MCF 10A (cell line): ENCODE data around the gene KIF1B. TPM values are rescaled to one million over a fixed set of nuclear protein-coding genes. Genes with fewer than 3 reads are reported as not detected.

Source experiments
- BruUV-seq: library from RNA; stranded (reverse); fragments of 400-500 nt; replicated peaks from 2 replicates; lab custom pipeline; 2021; lab: Mats Ljungman, UMichigan
- CTCF ChIA-PET: fragments of 300-600 bp; sonication (Branson Sonifier 250); formaldehyde crosslinking; extraction: SDS; loops from one replicate; lab custom pipeline; 2021; ENCODE audit warnings: antibody characterized with exemption, inconsistent platforms; lab: Yijun Ruan, JAX
- POLR2A ChIA-PET: fragments of 300-600, 350-650 bp; sonication (Branson Sonifier 250); formaldehyde crosslinking; extraction: SDS; loops from one replicate; lab custom pipeline; 2020; ENCODE audit warnings: antibody characterized with exemption, inconsistent platforms; lab: Yijun Ruan, JAX
- DNase-seq: peaks from one replicate; pipeline ENCODE4 v3.0.0-alpha.2; 2018; ENCODE audit not compliant: unreplicated experiment
- H3K27ac Mint-ChIP-seq: one replicate; pipeline ENCODE4 v1.8.0; 2022; ENCODE audit warnings: mild to moderate bottlenecking, low read depth, mixed read lengths; ENCODE audit not compliant: unreplicated experiment
- H3K27me3 Mint-ChIP-seq: one replicate; pipeline ENCODE4 v1.8.0; 2022; ENCODE audit warnings: mixed read lengths; ENCODE audit not compliant: insufficient read depth, unreplicated experiment
- H3K36me3 Mint-ChIP-seq: one replicate; pipeline ENCODE4 v1.8.0; 2022; ENCODE audit warnings: mild to moderate bottlenecking, moderate library complexity, mixed read lengths; ENCODE audit not compliant: insufficient read depth, unreplicated experiment
- H3K4me1 Mint-ChIP-seq: one replicate; pipeline ENCODE4 v1.8.0; 2022; ENCODE audit warnings: mixed read lengths; ENCODE audit not compliant: insufficient read depth, unreplicated experiment
- H3K4me3 Mint-ChIP-seq: one replicate; pipeline ENCODE4 v1.8.0; 2022; ENCODE audit warnings: mild to moderate bottlenecking, moderate library complexity, mixed read lengths; ENCODE audit not compliant: unreplicated experiment
- H3K9me3 Mint-ChIP-seq: one replicate; pipeline ENCODE4 v1.8.0; 2022; ENCODE audit warnings: mixed read lengths; ENCODE audit not compliant: unreplicated experiment
- CTCF ChIP-seq: fragments of 200-600 bp; IDR thresholded peaks from one replicate; pipeline ENCODE4 v1.8.0; 2022; ENCODE audit warnings: antibody characterized with exemption, mild to moderate bottlenecking; ENCODE audit not compliant: unreplicated experiment
- intact Hi-C: fragments of 100-400 bp; cut with micrococcal nuclease; formaldehyde crosslinking; loops from 2 replicates; pipeline ENCODE4 v1.14.1; 2022
- total RNA-seq: library from RNA; stranded (reverse); gene quantifications from 2 replicates; pipeline ENCODE4 v1.2.3, GENCODE V29; 2022

KIF1B gene
- total RNA-seq, 1 experiment from 2014 or later, result 35.9 TPM

- no peak for DNase-seq
- Mint-ChIP-seq H3K4me3 (no peak overlapping the region), H3K27me3 (no peaks in the 10 kb centered on the region), H3K36me3 (peaks cover 73% of the 10 kb centered on the region), H3K9me3 (no peaks in the 10 kb centered on the region), H3K27ac (no peak overlapping the region), H3K4me1 (no peaks in the 10 kb centered on the region)
- no TSS peak for BruUV-seq
- TF ChIP-seq CTCF, result no peak
- POLR2A ChIA-PET, result interaction anchor here (1.7 kb wide), 1 partner anchor 75 kb away, joined by 4 read pairs; no protein-coding TSS in a partner anchor
- intact Hi-C loops, result no loop called here
- CTCF ChIA-PET, result interaction anchor here (1.1 kb wide), 1 partner anchor 143 kb away, joined by 3 read pairs; the partner anchor contains the start of gene CENPS
These were observed 76.8 kb downstream of the KIF1B start for GRCh38 chr1:10287023-10287645.

GRCh38 chr1:10288029-10288615 lies 77.8 kb downstream of the KIF1B start:
- no peaks in the 10 kb centered on the region for H3K9me3 Mint-ChIP-seq
- H3K36me3 Mint-ChIP-seq, result peaks cover 74% of the 10 kb centered on the region
- no peak for DNase-seq
- BruUV-seq, result no TSS peak
- no peaks in the 10 kb centered on the region for H3K27me3 Mint-ChIP-seq
- no peak overlapping the region for H3K27ac Mint-ChIP-seq
- intact Hi-C loops, result no loop called here
- no peaks in the 10 kb centered on the region for H3K4me1 Mint-ChIP-seq
- H3K4me3 Mint-ChIP-seq, result no peak overlapping the region
- POLR2A ChIA-PET, result interaction anchor here (1.7 kb wide), 1 partner anchor 76 kb away, joined by 4 read pairs; no protein-coding TSS in a partner anchor
- CTCF ChIA-PET, result no interaction called here
- no peak for TF ChIP-seq CTCF

- H3K4me3 Mint-ChIP-seq, result no peak overlapping the region
- no peak overlapping the region for H3K27ac Mint-ChIP-seq
- H3K27me3 Mint-ChIP-seq, result no peaks in the 10 kb centered on the region
- no peak for TF ChIP-seq CTCF
- intact Hi-C loops, result no loop called here
- H3K4me1 Mint-ChIP-seq, result no peaks in the 10 kb centered on the region
- H3K9me3 Mint-ChIP-seq, result no peaks in the 10 kb centered on the region
- ChIA-PET CTCF (no interaction called here), POLR2A (no interaction called here)
- H3K36me3 Mint-ChIP-seq, result peaks cover 76% of the 10 kb centered on the region
- no TSS peak for BruUV-seq
- no peak for DNase-seq
These were observed 81.3 kb downstream of the KIF1B start for GRCh38 chr1:10291705-10292104.

GRCh38 chr1:10292188-10292587 lies 81.8 kb downstream of the KIF1B start:
- no peaks in the 10 kb centered on the region for H3K27me3 Mint-ChIP-seq
- ChIA-PET CTCF (no interaction called here), POLR2A (no interaction called here)
- H3K27ac Mint-ChIP-seq, result no peak overlapping the region
- H3K4me1 Mint-ChIP-seq, result no peaks in the 10 kb centered on the region
- H3K36me3 Mint-ChIP-seq, result peaks cover 76% of the 10 kb centered on the region
- H3K9me3 Mint-ChIP-seq, result no peaks in the 10 kb centered on the region
- no peak overlapping the region for H3K4me3 Mint-ChIP-seq
- peak; percentile 7 for DNase-seq
- TF ChIP-seq CTCF, result no peak
- no TSS peak for BruUV-seq
- intact Hi-C loops, result no loop called here
